ENCODE results near the gene FYB2.

Gene FYB2

DNA sequence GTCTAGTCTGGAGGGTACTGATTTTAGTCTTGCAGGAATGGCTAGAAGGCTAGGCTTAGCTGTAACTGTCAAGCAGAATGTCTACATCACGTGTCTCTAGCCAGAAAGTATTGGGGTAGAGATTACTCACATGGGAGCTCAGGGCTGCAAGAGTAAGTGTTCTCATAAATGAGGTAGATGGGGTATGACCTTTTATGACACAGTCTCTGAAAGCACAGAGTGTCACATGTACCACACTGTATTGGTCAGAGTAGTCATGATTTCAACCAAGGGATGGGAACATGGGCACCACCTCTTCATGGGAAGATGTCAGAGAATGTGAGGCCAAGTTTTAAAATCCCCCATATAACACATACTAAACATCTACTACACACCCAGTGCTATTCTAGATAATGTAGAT, 2.9 kb downstream of the FYB2 start:
- Histone ChIP-seq H3K4me3 (IDR thresholded peaks at IDR 0.05; ENCODE audit: insufficient read depth, low read depth, low read length) (no peak overlapping the region), H4K20me1 (ENCODE audit: insufficient read depth) (no peaks in the 10 kb centered on the region), H3K27me3 (ENCODE audit: insufficient read depth, low read depth) (no peaks in the 10 kb centered on the region), H3K4me1 (ENCODE audit: low read depth, poor library complexity, severe bottlenecking) (no peaks in the 10 kb centered on the region), H3K9ac (no peak overlapping the region), H3K4me2 (no peak overlapping the region), H3K79me2 (ENCODE audit: insufficient read depth, low read depth) (no peaks in the 10 kb centered on the region), H3K36me3 (ENCODE audit: insufficient read depth) (no peaks in the 10 kb centered on the region), H2AFZ (ENCODE audit: low read depth) (no peak overlapping the region), H3K27ac (no peak overlapping the region)
- TF ChIP-seq, protein P1, sequence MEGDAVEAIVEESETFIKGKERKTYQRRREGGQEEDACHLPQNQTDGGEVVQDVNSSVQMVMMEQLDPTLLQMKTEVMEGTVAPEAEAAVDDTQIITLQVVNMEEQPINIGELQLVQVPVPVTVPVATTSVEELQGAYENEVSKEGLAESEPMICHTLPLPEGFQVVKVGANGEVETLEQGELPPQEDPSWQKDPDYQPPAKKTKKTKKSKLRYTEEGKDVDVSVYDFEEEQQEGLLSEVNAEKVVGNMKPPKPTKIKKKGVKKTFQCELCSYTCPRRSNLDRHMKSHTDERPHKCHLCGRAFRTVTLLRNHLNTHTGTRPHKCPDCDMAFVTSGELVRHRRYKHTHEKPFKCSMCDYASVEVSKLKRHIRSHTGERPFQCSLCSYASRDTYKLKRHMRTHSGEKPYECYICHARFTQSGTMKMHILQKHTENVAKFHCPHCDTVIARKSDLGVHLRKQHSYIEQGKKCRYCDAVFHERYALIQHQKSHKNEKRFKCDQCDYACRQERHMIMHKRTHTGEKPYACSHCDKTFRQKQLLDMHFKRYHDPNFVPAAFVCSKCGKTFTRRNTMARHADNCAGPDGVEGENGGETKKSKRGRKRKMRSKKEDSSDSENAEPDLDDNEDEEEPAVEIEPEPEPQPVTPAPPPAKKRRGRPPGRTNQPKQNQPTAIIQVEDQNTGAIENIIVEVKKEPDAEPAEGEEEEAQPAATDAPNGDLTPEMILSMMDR (conservative IDR thresholded peaks at IDR 0.05; ENCODE audit: low read depth, low read length): no peak

DNA sequence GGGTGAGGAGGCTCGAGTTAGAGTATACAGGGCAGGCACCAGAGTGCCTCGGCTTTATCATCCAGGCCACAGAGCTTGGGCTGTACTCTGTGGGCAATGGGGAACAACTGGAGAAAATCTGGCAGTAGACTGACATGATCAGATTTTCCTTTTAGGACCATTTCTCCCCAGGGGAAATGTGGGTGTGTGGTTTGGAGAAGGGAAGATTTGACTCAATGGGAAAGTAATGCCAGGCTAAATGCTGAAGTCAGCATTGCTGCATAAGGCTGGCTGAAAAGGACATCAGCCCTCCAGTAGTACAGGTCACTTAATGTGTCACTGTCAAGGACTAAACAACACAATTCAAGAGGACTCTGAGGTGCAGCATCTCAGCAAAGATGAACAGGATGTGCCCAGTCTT, 5.0 kb downstream of the FYB2 start:
- no peaks in the 10 kb centered on the region for H3K4me1 ChIP-seq (ENCODE audit: low read depth, poor library complexity, severe bottlenecking)
- no peak overlapping the region for H3K27ac ChIP-seq
- no peaks in the 10 kb centered on the region for H3K79me2 ChIP-seq (ENCODE audit: insufficient read depth, low read depth)
- H3K36me3 ChIP-seq (ENCODE audit: insufficient read depth): no peaks in the 10 kb centered on the region
- no peak overlapping the region for H3K4me2 ChIP-seq
- TF ChIP-seq, protein P1 (conservative IDR thresholded peaks at IDR 0.05; ENCODE audit: low read depth, low read length): no peak
- no peaks in the 10 kb centered on the region for H4K20me1 ChIP-seq (ENCODE audit: insufficient read depth)
- H3K4me3 ChIP-seq (IDR thresholded peaks at IDR 0.05; ENCODE audit: insufficient read depth, low read depth, low read length): no peak overlapping the region
- no peak overlapping the region for H2AFZ ChIP-seq (ENCODE audit: low read depth)
- no peak overlapping the region for H3K9ac ChIP-seq
- H3K27me3 ChIP-seq (ENCODE audit: insufficient read depth, low read depth): no peaks in the 10 kb centered on the region

GRCh38 chr1:56811331-56811730, 7.9 kb downstream of the FYB2 start:
- no peaks in the 10 kb centered on the region for H3K4me1 ChIP-seq (ENCODE audit: low read depth, poor library complexity, severe bottlenecking)
- H3K4me3 ChIP-seq (IDR thresholded peaks at IDR 0.05; ENCODE audit: insufficient read depth, low read depth, low read length): no peak overlapping the region
- H2AFZ ChIP-seq (ENCODE audit: low read depth): no peak overlapping the region
- H3K4me2 ChIP-seq: no peak overlapping the region
- H3K9ac ChIP-seq: no peak overlapping the region
- H3K27ac ChIP-seq: no peak overlapping the region
- H3K36me3 ChIP-seq (ENCODE audit: insufficient read depth): no peaks in the 10 kb centered on the region
- no peaks in the 10 kb centered on the region for H3K27me3 ChIP-seq (ENCODE audit: insufficient read depth, low read depth)
- H4K20me1 ChIP-seq (ENCODE audit: insufficient read depth): no peaks in the 10 kb centered on the region
- TF ChIP-seq, protein P1 (conservative IDR thresholded peaks at IDR 0.05; ENCODE audit: low read depth, low read length): no peak
- no peaks in the 10 kb centered on the region for H3K79me2 ChIP-seq (ENCODE audit: insufficient read depth, low read depth)

- Histone ChIP-seq H3K4me1 (ENCODE audit: low read depth, poor library complexity, severe bottlenecking) (no peaks in the 10 kb centered on the region), H2AFZ (ENCODE audit: low read depth) (no peak overlapping the region), H3K9ac (no peak overlapping the region), H3K4me3 (IDR thresholded peaks at IDR 0.05; ENCODE audit: insufficient read depth, low read depth, low read length) (no peak overlapping the region), H3K36me3 (ENCODE audit: insufficient read depth) (no peaks in the 10 kb centered on the region), H3K79me2 (ENCODE audit: insufficient read depth, low read depth) (no peaks in the 10 kb centered on the region), H3K4me2 (no peak overlapping the region), H4K20me1 (ENCODE audit: insufficient read depth) (no peaks in the 10 kb centered on the region), H3K27ac (no peak overlapping the region), H3K27me3 (ENCODE audit: insufficient read depth, low read depth) (no peaks in the 10 kb centered on the region)
- TF ChIP-seq, protein P1 (conservative IDR thresholded peaks at IDR 0.05; ENCODE audit: low read depth, low read length): no peak
Measured at GRCh38 chr1:56808410-56808809, 10.8 kb downstream of the FYB2 start.

Data from KMS-11 (cell line).